ENCODE data around the gene SYNRG.

- TF ChIP-seq CTCF (IDR thresholded peaks at IDR 0.05) (no peak), POLR2AphosphoS5 (IDR thresholded peaks at IDR 0.05) (no peak), POLR2A (IDR thresholded peaks at IDR 0.05) (no peak)
These were observed 114.8 kb downstream of the SYNRG start for GRCh38 chr17:37494401-37494831.
